ENCODE measurements around the gene GCHFR.

The GCHFR gene

DNA sequence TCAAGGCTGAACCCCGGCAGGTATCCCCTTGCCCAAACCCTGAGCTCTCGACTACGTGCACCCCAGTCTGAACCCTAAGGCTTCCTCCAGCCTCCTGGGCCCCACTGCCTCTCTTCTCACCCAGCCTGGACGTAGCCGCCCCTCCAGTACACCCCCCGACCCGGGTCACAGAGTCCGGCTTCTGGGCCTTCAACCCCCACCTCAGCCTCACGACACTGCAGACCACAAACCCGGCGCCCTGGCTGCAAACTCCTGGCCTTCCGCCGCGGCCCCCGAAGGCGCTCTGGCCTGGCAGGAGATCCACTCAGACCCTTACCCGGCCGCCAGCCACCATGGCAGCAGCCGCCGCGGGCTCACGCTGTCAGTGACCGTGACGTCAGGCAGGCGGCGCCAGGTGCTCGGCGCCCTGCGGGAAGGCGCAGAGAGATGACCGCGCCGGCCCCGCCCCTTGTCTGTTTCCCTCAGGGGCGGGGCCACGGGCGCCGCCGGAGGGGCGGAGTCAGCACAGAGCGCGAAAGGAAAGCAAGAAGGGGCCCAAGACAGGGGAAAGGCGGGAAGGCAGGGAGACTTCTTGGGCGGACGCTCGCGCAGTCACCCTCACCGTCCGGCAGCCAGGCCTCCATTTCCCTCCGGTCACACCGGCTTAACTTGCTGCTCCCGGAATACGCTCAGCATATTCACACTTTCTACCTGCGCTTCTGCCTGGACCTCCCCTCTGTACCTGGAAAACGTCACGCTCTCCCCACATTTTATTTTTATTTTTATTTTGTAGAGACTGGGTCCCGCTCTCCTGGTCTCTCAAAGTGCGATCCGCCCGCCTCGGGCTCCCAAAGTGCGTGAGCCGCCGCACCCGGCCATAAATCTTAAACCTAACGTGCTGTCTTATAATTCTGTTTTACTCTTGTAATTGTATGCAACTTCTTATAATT lies 8.7 kb upstream of the GCHFR start, which contains the start of gene RMDN3:
RMDN3 (minus strand) TSS at position 372 of the 929 bp plus-strand sequence. CDS start 471 bp downstream, outside the sequence.
- peak; percentile 75 for DNase-seq

DNA sequence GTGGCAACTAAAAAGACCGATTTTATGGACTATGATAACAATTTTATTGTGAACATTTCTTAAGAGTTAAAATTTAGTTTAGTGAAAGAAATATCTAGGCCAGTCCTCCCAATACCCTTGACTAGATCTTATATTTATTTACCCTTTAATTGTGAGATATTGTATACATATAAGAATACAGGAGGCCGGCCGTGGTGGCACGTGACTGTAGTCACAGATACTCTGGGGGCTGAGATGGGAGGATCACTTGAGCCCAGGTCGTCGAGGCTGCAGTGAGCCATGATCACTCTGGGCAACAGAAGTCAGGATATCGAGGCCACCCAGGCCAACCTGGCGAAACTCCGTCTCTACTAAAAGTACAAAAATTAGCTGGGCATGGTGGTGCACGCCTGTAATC lies 8.1 kb upstream of the GCHFR start:
- no peak for DNase-seq

DNA sequence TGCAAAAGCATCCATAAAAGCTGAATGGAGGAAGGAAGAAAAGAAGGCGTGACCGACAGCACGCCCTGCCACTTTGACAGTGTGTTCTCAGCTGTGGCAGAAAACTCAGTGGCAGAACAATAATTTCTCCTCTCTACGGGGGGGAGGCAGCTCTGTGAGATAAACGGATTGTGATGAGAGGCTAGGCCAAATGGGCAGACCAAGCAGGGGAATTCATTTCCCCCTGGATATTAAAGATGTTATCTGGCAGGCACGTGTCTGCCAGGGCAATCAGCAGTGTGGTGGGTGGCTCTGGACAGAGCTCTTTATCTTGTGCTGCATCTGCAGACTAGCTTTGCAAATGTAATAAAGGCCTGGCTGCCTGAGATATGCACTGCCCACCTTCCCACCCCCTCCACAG lies 6.9 kb upstream of the GCHFR start:
- no peak for DNase-seq

DNA sequence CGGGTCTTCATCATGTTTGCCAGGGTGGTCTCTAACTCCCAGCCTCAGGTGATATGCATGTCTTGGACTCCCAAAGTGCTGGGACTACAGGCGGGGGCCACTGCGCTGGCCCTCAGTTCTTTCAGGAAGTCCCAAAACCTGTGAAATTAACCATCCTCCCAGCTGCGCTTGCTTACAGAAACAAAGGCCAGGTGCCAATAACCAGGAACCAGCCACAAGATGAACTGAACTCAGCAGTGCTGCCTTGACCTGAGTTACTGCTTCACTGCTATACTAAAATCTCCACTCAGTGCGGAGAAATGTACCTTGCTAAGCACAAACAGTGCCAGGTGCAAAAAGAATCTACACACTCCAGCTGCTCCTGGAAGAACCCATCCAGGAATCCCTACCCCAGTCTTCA lies 3.9 kb upstream of the GCHFR start:
- DNase-seq: no peak

DNA sequence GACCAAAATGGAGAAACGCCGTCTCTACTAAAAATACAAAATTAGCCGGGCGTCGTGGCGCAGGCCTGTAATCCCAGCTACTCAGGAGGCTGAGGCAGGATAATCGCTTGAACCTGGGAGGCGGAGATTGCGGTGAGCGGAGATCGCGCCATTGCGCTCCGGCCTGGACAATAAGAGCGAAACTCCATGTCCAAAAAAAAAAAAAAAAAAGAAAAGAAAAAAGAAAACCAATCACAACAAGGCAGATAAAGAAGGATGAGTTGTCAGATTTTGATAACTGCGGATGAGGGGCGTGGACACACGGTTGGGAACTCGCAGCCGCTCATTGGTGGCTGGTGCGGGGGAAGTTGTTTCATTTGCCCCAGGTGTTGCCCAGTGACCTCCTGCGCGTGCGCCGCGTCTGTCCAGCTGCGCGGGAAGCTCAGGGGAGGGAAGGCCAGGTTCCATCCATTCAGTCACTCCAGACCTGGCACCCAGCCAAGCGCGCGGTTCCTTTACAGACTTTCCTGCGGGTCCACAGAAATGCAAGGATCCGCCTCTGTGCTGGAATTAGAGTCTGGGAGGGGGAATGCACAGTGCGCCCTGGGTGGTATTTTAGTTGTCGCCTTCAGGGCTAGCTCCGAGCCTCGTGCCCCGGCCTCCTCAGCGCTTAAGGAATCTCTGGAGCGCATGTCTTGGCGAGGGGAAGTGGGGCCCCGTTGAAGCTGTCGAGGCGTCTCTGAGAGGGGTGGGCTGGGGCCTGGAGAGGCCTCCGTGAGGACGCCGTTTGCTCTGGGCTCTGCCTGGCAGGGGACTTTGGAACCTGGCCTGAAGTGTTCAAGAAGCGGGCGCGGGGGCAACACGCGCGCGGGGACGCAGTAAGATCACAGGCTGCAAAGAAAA lies 708 bp upstream of the GCHFR start:
- no peak for DNase-seq

DNA sequence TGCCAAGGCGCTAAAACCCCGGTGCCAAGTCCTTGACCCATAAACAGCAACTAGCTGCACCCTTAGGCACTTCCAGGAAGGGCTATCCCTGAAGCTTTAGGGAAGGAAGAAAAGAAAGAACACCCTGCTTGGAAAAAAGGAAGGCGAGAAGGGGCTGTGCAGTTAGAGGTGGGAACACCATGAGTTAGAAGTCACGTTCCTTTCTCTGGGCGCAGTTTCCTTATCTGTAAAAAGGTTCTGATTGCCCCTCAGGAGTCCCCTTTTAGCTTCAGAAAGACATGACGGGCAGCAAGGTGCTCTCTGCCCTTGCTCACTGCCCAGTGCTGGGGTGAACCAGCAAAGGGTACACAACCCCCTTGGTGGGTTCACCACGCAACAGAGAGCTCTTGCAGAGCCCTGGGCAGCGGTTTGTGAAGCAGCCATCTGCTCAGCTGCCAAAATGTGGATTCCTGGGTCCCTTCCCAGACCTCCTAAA lies 798 bp downstream of the GCHFR start:
- DNase-seq: no peak

DNA sequence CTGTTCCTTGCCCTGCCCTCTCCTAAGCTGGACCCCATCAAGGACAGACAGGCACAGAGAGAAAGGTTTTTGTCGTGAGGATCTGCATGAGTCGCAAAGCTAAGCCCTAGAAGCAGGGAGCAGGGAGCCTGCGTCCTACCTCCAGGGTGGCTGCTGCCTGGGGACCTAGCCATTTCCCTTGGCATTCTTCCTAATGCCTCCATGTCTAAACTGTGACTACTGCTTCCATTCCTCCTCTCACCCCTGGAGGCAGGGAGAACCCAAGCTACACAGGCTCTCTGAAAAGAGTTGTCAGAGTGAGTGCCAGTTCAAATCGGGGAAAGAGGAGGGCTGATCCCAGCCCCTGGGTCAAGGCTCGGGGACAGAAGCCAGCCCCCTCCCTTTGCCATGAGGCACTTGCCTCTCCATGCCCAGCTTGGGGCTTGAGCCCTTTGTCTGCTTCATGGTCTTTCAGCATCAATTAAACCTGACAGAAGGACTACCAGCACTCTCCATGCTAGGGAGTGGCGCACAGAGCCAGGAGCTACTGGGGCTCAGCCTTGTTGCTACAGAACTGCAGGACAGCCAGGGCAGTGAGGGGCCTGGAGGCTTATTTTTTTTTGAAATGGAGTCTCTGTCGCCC lies 2.4 kb downstream of the GCHFR start:
- no peak for DNase-seq

DNA sequence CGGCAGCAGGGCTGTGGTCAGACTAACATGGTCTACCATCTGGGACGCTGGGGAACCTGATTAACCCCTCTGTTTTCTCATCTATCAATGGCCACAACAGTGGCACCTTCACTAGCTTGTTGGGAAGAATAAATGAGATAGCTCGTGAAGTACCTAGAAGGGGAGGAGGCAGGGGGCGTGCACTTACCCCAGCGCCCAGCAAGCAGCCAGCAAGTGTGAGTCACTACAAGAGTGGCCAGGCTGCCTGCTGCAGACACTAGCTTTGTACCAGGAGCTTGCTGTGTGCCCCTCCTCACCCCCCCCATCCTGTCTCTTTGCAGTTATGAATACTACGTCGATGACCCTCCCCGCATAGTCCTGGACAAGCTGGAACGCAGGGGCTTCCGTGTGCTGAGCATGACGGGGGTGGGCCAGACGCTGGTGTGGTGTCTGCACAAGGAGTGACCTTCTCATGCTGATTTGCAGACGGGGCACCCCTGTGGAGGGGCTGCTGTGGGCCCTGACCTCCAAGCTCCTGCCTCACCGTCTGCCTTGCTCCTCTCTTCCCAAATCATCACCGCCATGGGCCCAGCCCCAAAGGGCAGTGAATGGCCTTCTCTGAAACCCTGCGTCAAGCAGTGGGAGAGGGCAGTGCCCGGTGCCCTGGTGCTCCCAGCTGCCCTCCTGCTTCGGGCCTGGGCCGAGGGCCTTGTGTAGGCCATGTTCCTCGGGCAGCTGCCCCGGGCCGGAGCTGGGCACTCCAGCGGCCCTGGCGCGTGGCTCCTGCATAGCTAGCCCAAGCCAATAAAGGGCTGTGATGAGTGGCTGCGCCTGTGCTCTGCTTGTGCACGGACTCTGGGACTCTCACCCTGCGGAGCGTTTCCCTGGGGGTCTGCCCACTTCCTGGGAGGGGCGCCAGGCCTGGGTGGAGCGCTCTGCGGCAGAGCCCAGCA lies 3.3 kb downstream of the GCHFR start:
- no peak for DNase-seq

DNA sequence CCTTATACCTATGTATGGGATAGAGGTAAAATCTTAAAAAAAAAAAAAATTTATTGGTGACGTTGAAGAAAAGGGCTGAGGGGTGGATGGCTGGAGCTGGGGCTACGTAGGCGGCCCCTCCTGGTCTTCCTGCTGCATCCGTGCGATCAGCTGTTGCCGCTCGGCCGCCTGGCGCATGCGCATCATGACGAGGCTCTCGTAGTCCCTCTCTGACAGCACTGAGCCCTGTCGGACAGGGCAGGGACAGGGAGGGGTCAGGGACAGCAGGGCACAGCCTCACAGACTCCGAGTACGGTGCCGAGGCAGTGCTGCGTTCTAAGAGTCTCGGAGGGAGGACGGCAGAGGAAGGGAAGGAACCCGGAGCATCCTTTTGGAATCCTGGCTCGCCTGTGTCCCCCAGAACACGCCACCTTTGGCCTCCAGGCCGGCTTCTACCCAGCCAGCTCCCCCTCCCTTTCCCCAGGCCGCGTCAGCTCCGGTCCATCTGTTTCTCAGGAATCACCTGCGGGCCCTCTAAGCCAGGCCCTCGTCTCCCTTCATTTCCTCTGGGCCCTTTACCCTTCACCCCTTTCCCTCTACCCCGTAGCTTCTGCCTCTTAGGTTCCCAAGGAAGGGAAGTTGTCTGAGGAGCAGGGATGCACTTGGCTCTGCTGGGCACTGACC lies 4.1 kb downstream of the GCHFR start:
- DNase-seq: no peak

DNA sequence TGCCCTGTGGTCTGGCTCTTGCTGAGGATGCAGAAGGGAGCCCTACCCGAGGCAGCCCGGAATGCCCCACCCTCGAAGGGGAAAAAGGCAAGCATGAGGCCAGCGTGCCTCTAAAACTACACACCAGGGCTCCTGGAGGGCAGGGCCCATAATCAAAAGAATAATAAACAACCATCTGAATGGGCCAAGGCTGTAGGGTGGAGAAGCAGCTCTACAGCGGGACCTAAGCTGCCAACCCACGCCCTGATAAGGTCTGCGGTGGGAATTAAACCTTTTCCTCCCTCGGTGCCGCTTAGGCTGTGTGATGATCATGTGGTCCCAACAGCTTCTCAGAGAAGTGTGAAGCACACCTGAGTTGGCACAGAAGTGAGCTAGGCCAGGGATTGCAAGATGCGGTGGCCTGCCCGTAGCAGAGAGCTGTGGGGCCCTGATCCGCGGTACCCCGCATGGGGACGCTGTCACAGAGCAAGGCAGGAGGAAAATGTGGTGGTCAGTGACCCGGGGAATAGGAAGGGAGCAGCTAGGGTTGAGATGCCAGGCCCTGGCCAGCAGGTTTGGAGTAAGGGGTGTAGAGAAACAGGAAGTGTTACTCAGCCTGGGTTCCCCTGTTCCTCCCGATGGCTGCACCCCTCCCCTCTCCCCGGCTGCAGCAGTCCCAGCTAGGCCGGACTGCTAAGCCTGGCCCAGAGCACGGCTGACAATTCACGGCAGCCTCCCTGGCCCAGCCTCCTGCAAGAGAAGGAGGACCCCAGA lies 4.8 kb downstream of the GCHFR start:
- no peak for DNase-seq

DNA sequence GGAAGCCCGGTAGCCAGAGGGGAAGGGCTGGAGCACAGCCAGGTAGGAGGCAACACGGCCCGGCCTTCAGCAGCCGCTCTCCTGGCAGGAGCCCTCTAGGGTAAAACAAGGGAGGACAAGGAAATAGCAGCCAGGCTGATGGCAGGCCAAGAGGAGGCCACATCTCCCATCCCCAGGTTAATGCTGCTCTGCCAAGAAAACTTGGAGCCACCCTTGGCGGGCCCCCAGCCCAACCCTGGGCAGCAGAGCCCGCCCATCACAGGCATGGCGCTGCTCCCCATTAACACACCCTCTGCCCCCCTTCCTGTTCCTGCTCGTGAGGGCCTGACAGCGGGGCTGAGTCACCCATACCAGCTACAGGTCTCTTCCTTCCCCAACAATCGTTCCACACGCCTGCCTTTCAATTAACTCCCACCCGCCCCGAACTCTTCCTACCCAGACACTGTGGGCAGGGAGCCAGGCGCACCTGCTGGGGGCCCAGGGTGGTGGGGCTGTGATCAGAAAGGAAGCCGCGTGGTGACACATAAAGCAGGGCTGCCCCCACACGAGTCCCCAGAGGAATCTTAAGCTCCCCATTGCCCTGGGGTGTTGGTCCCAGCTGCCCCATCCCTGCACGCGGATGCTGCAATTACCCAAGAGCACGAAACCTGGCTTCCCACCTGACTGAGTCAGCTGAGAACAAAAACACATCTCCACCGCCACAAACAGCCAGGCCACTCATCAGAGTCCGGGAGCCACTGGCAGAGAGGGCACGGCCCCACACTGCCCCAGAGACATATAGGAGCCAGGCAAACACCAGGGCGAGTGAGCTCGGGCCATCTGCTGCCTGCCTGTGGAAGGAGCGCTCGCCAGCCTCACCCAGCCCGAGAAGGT lies 5.6 kb downstream of the GCHFR start, which contains the start of gene C15orf62:
C15orf62 (plus strand) TSS at position 707 of the 873 bp plus-strand sequence. CDS start 516 bp downstream, outside the sequence.
- DNase-seq: no peak

DNA sequence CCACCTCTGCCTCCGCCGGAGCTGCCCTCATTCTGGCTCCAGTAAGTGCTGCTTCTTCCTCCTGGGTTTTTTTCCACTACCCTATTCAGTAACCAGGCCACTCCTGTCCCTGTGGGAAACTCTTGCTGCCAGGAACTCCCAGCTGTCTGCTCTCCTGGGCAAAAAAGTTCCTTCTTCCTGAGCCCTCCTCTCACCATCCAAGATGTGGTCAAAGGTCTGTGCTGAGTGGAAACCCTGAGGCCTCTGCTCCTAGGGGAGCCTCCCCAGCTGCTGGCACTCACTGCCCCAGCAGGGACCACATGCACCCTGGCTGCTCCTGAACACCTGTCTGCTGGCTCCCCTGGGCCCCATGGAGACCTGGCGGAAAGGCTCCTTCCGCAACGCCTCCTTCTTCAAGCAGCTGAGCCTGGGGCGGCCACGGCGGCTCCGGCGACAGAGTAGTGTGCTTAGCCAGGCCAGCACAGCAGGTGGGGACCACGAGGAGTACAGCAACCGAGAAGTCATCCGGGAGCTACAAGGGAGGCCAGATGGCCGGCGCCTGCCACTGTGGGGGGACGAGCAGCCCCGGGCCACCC lies 6.4 kb downstream of the GCHFR start:
- DNase-seq: no peak

DNA sequence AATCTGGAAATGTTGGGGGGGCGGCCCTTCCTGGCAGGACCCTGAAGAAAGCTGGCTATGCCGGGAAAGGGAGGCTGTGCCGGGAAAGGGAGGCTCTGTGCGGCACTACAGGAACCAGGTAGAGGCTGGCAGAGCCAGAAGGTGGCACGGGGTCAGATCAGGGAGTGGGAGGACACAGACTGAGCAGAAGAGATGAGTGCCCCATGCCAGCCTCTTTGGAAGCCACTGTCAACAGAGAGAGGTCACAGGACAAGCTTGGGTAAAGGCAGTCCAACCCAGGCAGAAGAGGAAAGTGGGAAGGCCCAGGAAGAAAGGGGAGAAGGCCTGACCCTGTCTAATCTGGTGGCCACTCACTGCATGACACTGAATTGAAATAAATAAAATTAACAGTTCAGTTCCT lies 7.4 kb downstream of the GCHFR start:
- DNase-seq: no peak

DNA sequence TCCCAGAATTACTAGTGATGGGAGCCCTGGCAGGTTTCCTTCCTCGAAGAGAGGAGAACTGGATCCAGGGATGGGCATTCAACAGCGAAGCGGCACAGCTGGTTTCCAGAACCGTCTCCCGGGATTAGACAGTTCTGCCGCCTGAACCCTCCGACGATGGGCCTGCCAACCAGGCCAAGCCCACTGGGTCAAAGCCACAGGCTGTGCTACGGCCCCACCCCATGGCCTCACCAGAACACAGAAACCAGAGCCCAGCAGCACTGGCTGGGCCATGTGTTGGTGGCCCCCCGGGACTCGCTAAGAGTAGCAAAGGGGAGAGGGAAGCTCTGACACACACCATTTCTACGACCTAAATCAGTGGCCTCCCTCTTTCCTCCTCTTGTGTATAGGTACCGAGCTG lies 8.1 kb downstream of the GCHFR start:
- no peak for DNase-seq

DNA sequence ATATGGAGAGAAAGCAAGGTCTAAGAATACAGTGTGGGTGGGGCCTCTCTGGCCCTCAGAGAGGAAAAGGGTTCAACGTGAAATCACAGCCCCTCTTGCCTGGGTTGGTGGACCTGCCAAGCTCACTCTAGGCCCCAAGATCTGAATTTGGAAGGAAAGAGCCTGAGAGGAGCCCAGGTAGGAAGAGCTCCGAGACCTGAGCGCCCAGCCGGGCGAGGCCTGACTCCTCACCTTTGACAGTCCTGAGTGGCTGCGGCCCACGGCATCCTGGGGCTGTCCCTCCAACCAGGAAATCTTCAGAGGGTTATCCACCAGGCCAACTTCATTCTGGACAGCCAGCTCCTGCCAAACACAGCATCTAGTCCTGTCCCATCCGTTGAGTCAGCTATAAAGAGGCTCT lies 9.6 kb downstream of the GCHFR start:
- DNase-seq: no peak

DNA sequence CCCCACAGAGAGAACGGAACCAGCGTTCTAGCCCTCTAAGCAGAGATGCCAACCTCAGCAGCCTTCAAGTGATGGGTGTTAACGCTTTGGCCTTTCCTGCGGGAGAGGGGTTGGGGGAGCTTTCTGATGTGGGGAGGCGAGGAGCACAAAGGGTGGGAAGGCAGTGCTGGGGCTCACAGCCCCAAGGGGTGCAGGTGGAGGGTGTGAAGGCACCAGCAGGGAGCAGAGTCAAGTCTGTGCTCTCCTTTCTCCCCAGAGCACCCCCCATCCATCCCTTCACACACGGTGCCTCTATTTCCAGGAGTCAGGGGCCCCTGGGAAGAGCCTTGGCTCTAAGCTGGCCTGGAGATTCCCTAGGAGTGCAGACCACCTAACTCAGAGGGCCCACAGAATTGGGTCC lies 10.0 kb downstream of the GCHFR start:
- no peak for DNase-seq

DNA sequence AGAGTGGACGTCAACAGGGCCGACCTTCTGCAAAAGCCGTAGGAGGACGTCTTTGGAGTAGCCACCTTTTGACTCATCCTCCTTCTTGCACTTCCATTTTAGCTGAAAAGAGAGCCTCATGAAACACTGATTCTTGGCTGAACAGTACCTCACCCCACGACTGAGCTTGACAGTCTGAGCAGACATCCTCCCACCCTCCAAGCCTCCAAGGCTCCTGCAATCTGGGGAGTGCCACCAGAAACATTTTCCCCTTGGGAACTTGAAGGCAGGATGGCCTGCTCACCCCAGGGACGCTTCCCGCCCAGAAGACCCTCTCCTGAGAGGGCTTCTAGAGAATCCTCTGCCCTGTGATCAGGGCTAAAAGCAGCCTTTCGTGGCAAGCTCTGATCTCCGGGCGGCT lies 11.1 kb downstream of the GCHFR start:
- no peak for DNase-seq

DNA sequence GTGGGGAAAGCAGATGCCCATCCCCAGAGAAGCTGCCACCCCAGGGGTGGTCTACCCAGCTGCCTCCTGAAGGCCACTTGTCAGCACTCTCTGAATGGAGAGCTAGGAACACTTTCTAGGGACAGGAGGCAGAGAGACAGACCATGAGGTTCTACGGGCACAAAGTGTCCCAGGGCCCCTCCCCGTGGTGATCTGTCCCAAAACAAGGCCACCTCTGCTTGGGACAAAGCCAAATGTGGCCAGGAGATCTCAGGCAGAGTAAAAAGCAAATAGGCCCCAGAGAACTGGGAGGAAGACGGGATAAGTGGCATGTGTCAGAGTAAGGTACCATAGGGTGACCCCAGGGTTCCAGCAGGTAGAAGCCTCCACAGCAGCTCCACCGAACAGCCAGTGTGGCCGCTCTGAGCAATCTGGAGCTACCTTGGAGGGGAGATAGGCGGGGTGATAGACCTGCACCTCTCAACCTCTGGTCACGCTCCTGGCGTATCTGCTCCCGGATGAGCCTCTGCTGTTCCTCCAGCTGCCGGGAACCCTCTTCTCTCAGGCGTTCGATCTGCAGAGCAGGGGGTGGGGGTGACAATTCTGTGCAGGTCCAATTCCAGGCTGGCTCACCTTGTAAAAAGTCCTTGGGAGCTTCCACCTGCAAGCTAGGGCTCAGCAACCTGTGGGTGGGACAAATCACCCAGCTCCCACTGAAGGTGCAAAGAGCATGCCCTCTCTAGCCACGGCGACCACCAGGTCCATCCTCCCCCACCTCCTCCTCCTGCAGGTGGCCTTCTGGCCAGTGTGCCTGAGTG lies 12.1 kb downstream of the GCHFR start:
- no peak for DNase-seq

Data from amniotic stem cell (primary cell).